Central memory CD8-positive, alpha-beta T cell (primary cell): ENCODE measurements around the gene HS6ST3.

Experiments
- ATAC-seq: fragments of 150-1000 bp; cut with Tn5 transposase; replicated peaks from 2 replicates; pipeline ENCODE4 v1.10.0; 2022; ENCODE audit warnings: mild to moderate bottlenecking, moderate FRiP score, moderate number of reproducible peaks; ENCODE audit not compliant: poor library complexity, severe bottlenecking; ENCODE audit errors: extremely low read depth
- DNase-seq, 2 donors: peaks; one replicate each; pipeline ENCODE4 v3.0.0; 2021; ENCODE audit warnings: low spot score in 2 of 2
- H3K27ac Mint-ChIP-seq: one replicate; pipeline ENCODE4 v1.8.0; 2022; ENCODE audit warnings: low read depth, mild to moderate bottlenecking, moderate library complexity, mixed read lengths
- H3K27me3 Mint-ChIP-seq: one replicate; pipeline ENCODE4 v1.8.0; 2022; ENCODE audit warnings: mixed read lengths
- H3K36me3 Mint-ChIP-seq: one replicate; pipeline ENCODE4 v1.8.0; 2022; ENCODE audit warnings: mild to moderate bottlenecking, moderate library complexity, mixed read lengths; ENCODE audit not compliant: insufficient read depth
- H3K4me1 Mint-ChIP-seq: one replicate; pipeline ENCODE4 v1.8.0; 2022; ENCODE audit warnings: mixed read lengths
- H3K4me3 Mint-ChIP-seq: one replicate; pipeline ENCODE4 v1.8.0; 2022; ENCODE audit warnings: mild to moderate bottlenecking, moderate library complexity, mixed read lengths
- H3K9me3 Mint-ChIP-seq: one replicate; pipeline ENCODE4 v1.8.0; 2022; ENCODE audit warnings: mixed read lengths

The HS6ST3 gene

GRCh38 chr13:96849091-96849490 is 759.2 kb downstream of the HS6ST3 start:
- Mint-ChIP-seq H3K4me1 (no peaks in the 10 kb centered on the region), H3K36me3 (no peaks in the 10 kb centered on the region), H3K4me3 (no peak overlapping the region), H3K27ac (no peak overlapping the region), H3K27me3 (no peaks in the 10 kb centered on the region), H3K9me3 (peaks cover 16% of the 10 kb centered on the region)
- ATAC-seq (no peak), DNase-seq (no peak)

- Mint-ChIP-seq H3K9me3 (peaks cover 12% of the 10 kb centered on the region), H3K27me3 (no peaks in the 10 kb centered on the region), H3K4me1 (no peaks in the 10 kb centered on the region), H3K36me3 (no peaks in the 10 kb centered on the region), H3K27ac (no peak overlapping the region), H3K4me3 (no peak overlapping the region)
- DNase-seq = no peak
- no peak for ATAC-seq
Observed at GRCh38 chr13:96850538-96851145, 760.7 kb downstream of the HS6ST3 start.

- no peak overlapping the region for H3K27ac Mint-ChIP-seq
- H3K9me3 Mint-ChIP-seq = peaks cover 8% of the 10 kb centered on the region
- no peaks in the 10 kb centered on the region for H3K4me1 Mint-ChIP-seq
- ATAC-seq (no peak), DNase-seq (no peak)
- no peaks in the 10 kb centered on the region for H3K27me3 Mint-ChIP-seq
- H3K36me3 Mint-ChIP-seq = no peaks in the 10 kb centered on the region
- H3K4me3 Mint-ChIP-seq = no peak overlapping the region
Observed at GRCh38 chr13:96851856-96852445, 762.0 kb downstream of the HS6ST3 start.

GRCh38 chr13:96858133-96858826 is 768.4 kb downstream of the HS6ST3 start:
- DNase-seq (no peak), ATAC-seq (no peak)
- Mint-ChIP-seq H3K36me3 (no peaks in the 10 kb centered on the region), H3K9me3 (peaks cover 6% of the 10 kb centered on the region), H3K4me1 (no peaks in the 10 kb centered on the region), H3K4me3 (no peak overlapping the region), H3K27ac (no peak overlapping the region), H3K27me3 (no peaks in the 10 kb centered on the region)

- ATAC-seq = no peak
- Mint-ChIP-seq H3K36me3 (no peaks in the 10 kb centered on the region), H3K4me1 (no peaks in the 10 kb centered on the region), H3K27me3 (no peaks in the 10 kb centered on the region), H3K9me3 (no peaks in the 10 kb centered on the region), H3K27ac (no peak overlapping the region), H3K4me3 (no peak overlapping the region)
- no peak for DNase-seq
Observed at GRCh38 chr13:96860882-96861281, 771.0 kb downstream of the HS6ST3 start.

GRCh38 chr13:96862093-96862492 is 772.2 kb downstream of the HS6ST3 start:
- Mint-ChIP-seq H3K36me3 (no peaks in the 10 kb centered on the region), H3K27ac (no peak overlapping the region), H3K9me3 (no peaks in the 10 kb centered on the region), H3K27me3 (no peaks in the 10 kb centered on the region), H3K4me3 (no peak overlapping the region), H3K4me1 (no peaks in the 10 kb centered on the region)
- no peak for DNase-seq
- no peak for ATAC-seq

- H3K9me3 Mint-ChIP-seq = no peaks in the 10 kb centered on the region
Observed at GRCh38 chr13:96862999-96863398, 773.1 kb downstream of the HS6ST3 start.

GRCh38 chr13:96871469-96871868 is 781.6 kb downstream of the HS6ST3 start:
- no peak overlapping the region for H3K4me3 Mint-ChIP-seq
- ATAC-seq = no peak
- no peaks in the 10 kb centered on the region for H3K4me1 Mint-ChIP-seq
- no peak overlapping the region for H3K27ac Mint-ChIP-seq
- no peaks in the 10 kb centered on the region for H3K27me3 Mint-ChIP-seq
- no peak for DNase-seq
- peaks cover 10% of the 10 kb centered on the region for H3K9me3 Mint-ChIP-seq
- H3K36me3 Mint-ChIP-seq = peaks cover 2% of the 10 kb centered on the region

More at GRCh38 chr13:96862999-96863398, 773.1 kb downstream of the HS6ST3 start:
- ATAC-seq (no peak), DNase-seq (no peak)
- H3K27me3 Mint-ChIP-seq = no peaks in the 10 kb centered on the region
- H3K4me1 Mint-ChIP-seq = no peaks in the 10 kb centered on the region
- no peaks in the 10 kb centered on the region for H3K36me3 Mint-ChIP-seq
- no peak overlapping the region for H3K27ac Mint-ChIP-seq
- H3K4me3 Mint-ChIP-seq = no peak overlapping the region

GRCh38 chr13:96880419-96880818 is 790.5 kb downstream of the HS6ST3 start:
- Mint-ChIP-seq H3K4me3 (no peak overlapping the region), H3K9me3 (peaks cover 21% of the 10 kb centered on the region), H3K36me3 (no peaks in the 10 kb centered on the region), H3K27ac (no peak overlapping the region), H3K27me3 (no peaks in the 10 kb centered on the region), H3K4me1 (no peaks in the 10 kb centered on the region)
- no peak for ATAC-seq
- DNase-seq = no peak
